Measurements from ENCODE around the gene TGFB2.
"Not testable (repeated sequence)": the region's sequence is repeated elsewhere in the genome, so short reads cannot be mapped to it uniquely, and the experiment has no call there.

The TGFB2 gene

GRCh38 chr1:218344814-218345672 is at the start of gene TGFB2:
TSS of gene TGFB2 (plus strand) at chr1:218345336. CDS start at chr1:218346702, 1,366 bp downstream.
- ATAC-seq, result peak; percentile 59

GRCh38 chr1:218296162-218296561 is 49.0 kb upstream of the TGFB2 start:
- ATAC-seq, result no peak
- DNase-seq, result no peak

More at GRCh38 chr1:218344814-218345672, at the start of gene TGFB2:
- peak; percentile 23 for DNase-seq

- DNase-seq, result no peak
- ATAC-seq, result no peak
Measured at GRCh38 chr1:218297461-218297860, 47.7 kb upstream of the TGFB2 start.

- DNase-seq, result no peak
Measured at GRCh38 chr1:218297867-218298266, 47.3 kb upstream of the TGFB2 start.

GRCh38 chr1:218298398-218298797 is 46.7 kb upstream of the TGFB2 start:
- ATAC-seq (no peak), DNase-seq (no peak)

More at GRCh38 chr1:218297867-218298266, 47.3 kb upstream of the TGFB2 start:
- no peak for ATAC-seq

- no peak for DNase-seq
- no peak for ATAC-seq
Measured at GRCh38 chr1:218299416-218299815, 45.7 kb upstream of the TGFB2 start.

GRCh38 chr1:218301217-218301616 is 43.9 kb upstream of the TGFB2 start:
- no peak for ATAC-seq
- DNase-seq, result no peak

- ATAC-seq, result no peak
- DNase-seq, result no peak
Measured at GRCh38 chr1:218302155-218302554, 43.0 kb upstream of the TGFB2 start.

- no peak for ATAC-seq
- no peak for DNase-seq
Measured at GRCh38 chr1:218303176-218303879, 41.8 kb upstream of the TGFB2 start.

- no peak for DNase-seq
- ATAC-seq, result no peak
Measured at GRCh38 chr1:218304281-218305039, 40.7 kb upstream of the TGFB2 start.

GRCh38 chr1:218305472-218306064 is 39.6 kb upstream of the TGFB2 start:
- ATAC-seq (no peak), DNase-seq (no peak)

- no peak for ATAC-seq
- no peak for DNase-seq
Measured at GRCh38 chr1:218312509-218312908, 32.6 kb upstream of the TGFB2 start.

- DNase-seq (no peak), ATAC-seq (no peak)
Measured at GRCh38 chr1:218314316-218314715, 30.8 kb upstream of the TGFB2 start.

GRCh38 chr1:218315638-218316037 is 29.5 kb upstream of the TGFB2 start:
- DNase-seq (no peak), ATAC-seq (no peak)

GRCh38 chr1:218317061-218317460 is 28.1 kb upstream of the TGFB2 start:
- DNase-seq (no peak), ATAC-seq (no peak)

GRCh38 chr1:218320182-218320581 is 25.0 kb upstream of the TGFB2 start:
- DNase-seq, ATAC-seq: not testable (repeated sequence)

GRCh38 chr1:218322762-218323161 is 22.4 kb upstream of the TGFB2 start:
- DNase-seq, result no peak
- ATAC-seq, result no peak

- ATAC-seq (peak; percentile 36), DNase-seq (no peak)
Measured at GRCh38 chr1:218323568-218324225, 21.4 kb upstream of the TGFB2 start.

- ATAC-seq, result peak; percentile 28
- DNase-seq, result no peak
Measured at GRCh38 chr1:218324226-218324580, 20.9 kb upstream of the TGFB2 start.

GRCh38 chr1:218328769-218329168 is 16.4 kb upstream of the TGFB2 start:
- no peak for ATAC-seq

GRCh38 chr1:218330043-218330623 is 15.0 kb upstream of the TGFB2 start:
- DNase-seq, result no peak
- no peak for ATAC-seq

More at GRCh38 chr1:218328769-218329168, 16.4 kb upstream of the TGFB2 start:
- DNase-seq, result no peak

Measured in stimulated activated naive CD8-positive, alpha-beta T cell treated with anti-CD3 and anti-CD28 coated beads, Interleukin-15, Interleukin-2, amounts not matched to agents 100 U/mL and 50 U/mL, for 24 hours (primary cell).